GM21526 (cell line): ENCODE data around the gene USH1G.
"Not testable (repeated sequence)": the region's sequence is repeated elsewhere in the genome, so short reads cannot be mapped to it uniquely, and the experiment has no call there.

ENCODE experiments used
- ATAC-seq: cut with Tn5 transposase; IDR thresholded peaks from one replicate; pipeline ENCODE4 v1.9.1; 2021; ENCODE audit warnings: moderate library complexity; ENCODE audit not compliant: unreplicated experiment, low FRiP score

Gene USH1G

DNA sequence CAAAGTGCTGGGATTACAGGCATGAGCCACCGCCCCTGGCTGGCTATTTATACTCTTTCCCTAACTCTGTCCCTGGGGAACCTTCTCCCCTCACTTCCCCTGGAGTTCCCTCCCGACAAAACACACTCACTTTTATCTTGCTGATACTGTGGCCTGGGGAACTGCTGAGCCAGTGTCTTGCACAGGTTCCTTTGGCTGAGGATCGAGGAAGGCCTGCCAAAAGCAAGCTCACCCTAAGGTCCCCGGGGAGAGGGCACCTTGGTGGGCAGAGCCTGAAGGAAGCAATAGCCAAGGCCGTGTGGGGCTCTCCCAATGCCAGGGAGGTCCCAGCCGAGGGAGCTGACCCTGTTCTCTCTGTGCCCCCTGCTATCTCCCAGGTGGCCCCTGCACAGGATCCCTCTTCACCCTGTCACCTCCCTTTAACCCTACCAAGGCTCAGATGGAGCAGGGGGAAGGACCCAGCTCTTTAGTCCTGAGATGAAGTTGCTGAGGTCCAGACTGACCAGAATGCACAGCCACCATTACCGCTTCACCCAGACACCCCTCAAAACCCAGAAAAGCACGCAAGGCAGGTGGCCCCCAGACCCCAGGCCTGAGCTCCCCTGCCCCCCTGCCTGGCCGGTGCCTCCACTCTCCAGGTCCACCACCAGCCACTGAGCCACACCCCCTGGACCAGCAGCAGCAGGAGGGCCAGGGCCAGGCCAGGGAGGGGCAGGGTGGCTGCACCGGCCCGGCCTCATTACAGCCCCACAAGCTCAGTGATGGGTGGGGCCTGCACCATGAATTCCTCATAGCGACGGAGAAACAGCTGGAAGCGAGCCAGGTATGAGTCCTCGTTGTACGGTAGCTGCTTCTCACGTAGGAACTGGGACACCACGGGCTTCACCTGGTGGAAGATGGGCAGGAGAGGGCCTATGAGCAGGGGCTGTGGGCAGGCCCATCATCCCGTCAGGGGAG, 45.2 kb downstream of the USH1G start:
- no peak for ATAC-seq

GRCh38 chr17:74875977-74876593, 47.0 kb downstream of the USH1G start:
- ATAC-seq, result no peak

- no peak for ATAC-seq
These were observed 47.7 kb downstream of the USH1G start for GRCh38 chr17:74875155-74875976.

DNA sequence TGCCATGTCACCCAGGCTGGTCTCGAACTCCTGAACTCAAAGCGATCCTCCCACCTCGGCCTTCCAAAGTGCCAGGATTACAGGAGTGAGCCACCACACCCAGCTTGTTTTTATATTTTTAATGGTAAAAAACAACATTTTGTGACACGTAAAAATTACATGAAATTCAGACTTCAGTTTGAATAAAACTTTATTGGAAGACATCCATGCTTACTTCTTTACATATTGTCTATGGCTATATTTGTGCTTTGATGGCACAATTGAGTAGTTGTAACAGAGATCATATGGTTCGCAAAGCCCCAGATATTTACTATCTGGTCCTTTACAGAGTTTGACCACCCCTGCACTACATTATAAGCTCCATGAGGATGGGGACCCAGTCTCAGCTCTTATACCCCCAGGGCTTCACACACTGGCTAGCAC, 48.4 kb downstream of the USH1G start:
- ATAC-seq, result no peak

DNA sequence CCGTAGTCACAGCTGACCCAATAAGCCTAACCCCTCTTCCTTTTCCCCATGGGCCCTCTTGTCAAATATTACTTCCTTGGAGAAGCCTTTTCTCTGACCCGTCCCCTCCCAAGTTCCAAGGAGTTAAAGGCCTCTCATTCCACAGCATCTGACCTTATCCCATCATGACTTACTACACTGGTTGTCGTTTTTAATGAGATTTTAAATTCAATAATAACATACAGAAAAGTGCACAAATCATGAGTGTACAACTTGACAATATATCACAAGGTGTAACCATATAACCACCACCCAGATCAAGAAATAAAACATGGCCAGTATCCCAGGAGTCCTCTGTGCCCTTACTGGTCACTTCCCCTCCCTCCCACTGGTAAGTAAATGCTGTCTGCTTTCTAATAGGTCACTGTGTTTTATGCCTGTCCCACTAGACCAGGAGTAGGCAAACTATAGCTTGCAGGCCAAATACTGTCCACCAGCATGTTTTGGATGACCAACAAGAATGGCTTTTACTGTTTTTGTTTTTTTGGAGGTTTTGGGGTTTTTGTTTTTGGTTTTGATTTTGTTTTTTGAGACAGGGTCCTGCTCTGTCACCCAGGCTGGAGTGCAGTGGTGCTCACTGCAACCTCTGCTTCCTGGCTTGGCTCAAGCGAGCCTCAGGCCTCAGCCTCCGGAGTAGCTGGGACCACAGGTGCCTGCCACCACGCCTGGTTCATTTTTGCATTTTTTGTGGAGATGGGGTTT, 49.0 kb downstream of the USH1G start:
- no peak for ATAC-seq

- peak; percentile 85 for ATAC-seq
These were observed 49.8 kb downstream of the USH1G start for GRCh38 chr17:74873037-74873873.

DNA sequence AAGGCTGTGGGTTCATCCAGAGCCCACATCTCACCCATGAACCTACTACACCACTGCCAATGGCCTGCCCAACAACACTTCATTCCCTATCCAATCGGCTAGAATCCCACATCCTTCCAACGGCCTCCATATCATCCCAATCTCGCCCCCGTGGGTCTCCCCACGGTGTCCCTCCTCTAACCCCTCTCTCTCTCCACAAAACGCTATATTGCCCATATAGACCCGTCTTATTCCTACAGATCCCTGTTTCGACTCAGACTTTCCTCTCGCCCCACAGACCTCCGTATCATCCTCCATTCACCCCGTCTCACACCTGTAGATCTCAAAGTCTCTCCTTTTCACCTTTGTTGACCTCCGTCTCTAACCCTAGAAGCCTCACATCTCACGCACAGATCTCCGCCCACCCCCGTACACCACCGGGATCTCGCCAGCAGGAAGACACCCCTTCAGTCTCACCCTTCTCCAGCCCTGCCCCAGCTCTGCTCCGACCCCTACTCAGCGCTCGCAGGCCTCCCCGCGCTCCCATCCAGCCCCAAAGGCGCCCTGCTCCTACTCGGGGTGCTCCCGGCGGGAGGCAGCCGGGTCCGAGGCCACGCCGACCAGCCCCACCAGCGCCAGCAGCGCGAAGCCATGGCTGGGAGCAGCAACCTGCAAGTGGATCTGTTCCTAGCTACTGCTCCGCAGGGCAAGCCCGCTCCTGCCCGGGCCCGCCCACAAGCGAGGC, 50.6 kb downstream of the USH1G start, which contains the start of gene FDXR:
Gene FDXR, minus strand, starts transcription at position 682 of the 724 bp plus-strand sequence. Its CDS starts 50 bp downstream, at position 632.
- peak; percentile 2 for ATAC-seq

DNA sequence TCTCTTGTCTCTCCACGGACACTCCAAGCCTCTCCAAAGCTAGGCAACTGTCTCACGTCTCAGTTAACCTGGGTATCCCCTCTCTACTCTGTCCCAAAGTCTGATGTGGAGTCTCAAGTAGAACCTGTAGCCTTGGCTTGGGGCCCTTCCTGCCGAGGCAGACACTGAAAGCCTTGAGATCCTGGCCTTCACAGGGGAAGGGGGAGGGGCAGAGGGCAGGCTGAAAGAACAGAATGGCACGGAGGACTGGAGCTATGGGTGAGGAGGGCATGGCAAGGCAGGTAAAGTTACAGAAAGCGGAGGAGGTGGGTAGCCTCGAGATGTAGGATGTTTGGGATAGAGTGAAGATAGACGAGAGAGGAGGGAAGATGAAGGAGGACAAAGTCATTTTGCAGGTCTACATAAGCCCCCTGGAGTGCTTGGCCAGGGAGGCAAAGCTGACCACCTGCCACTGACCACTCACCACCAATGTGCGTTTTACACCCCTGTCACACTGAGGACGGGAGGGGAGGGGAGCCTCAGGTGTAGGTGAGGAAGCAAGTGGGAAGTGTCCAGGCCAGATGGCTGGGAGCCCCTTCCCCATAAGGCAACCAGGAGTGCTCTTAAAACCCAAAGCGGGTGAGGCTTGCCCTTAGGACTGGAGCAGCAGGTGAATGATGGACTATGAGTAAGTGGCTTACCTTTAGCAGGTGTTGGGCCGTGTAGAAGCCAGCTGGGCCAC, 51.5 kb downstream of the USH1G start:
- ATAC-seq, result no peak

DNA sequence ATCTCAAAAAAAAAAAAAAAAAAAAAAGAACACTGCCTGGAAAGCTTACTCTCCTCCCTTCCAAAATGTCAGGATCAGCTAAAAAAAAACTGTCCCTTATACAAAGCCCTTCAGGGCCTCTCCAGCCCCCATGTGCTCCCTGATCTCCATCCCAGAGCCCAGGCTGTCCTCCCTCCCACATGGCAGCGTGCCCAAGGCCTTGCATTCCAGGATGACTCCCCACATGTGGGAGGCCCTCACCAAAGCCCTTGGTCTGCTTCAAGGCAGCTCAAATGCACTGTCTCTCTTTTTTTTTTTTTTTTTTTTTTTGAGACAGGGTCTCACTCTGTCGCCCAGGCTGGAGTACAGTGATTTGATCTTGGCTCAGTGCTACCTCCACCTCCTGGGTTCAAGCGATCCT, 52.5 kb downstream of the USH1G start:
- no peak for ATAC-seq

- ATAC-seq, result not testable (repeated sequence)
These were observed 53.0 kb downstream of the USH1G start for GRCh38 chr17:74870028-74870427.

GRCh38 chr17:74868908-74869255, 54.2 kb downstream of the USH1G start:
- ATAC-seq, result no peak

DNA sequence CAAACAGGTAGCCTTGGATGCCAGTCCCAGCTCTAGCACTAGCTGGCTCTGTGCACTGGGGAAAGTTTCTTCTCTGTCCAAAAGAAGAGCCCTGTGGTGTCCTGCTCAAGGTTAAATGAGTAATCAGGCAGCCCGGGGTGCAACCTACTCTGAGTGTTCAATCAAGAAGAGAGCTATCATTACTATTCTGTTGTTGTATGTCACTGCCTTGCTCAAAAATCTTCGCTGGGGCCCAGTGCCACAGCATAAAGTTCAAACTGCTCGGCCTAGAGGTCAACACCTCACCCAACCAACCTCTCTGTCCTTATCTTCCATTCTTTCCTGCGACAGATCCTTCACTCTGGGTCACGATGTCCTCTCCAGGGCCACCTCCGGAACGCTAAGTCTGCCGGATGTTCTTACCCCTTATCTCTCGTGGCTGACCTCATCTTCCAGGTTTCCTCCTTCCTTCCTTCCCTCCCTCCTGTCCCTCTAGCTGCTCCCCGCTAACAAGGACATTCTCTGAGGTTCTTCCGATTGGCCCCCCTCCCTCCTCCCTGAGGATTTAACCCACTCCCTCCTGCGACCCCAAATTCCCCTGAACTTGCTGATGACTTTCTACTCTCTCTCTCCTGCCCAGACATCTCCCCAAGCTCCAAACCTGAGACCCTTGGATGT, 54.7 kb downstream of the USH1G start:
- ATAC-seq, result no peak

DNA sequence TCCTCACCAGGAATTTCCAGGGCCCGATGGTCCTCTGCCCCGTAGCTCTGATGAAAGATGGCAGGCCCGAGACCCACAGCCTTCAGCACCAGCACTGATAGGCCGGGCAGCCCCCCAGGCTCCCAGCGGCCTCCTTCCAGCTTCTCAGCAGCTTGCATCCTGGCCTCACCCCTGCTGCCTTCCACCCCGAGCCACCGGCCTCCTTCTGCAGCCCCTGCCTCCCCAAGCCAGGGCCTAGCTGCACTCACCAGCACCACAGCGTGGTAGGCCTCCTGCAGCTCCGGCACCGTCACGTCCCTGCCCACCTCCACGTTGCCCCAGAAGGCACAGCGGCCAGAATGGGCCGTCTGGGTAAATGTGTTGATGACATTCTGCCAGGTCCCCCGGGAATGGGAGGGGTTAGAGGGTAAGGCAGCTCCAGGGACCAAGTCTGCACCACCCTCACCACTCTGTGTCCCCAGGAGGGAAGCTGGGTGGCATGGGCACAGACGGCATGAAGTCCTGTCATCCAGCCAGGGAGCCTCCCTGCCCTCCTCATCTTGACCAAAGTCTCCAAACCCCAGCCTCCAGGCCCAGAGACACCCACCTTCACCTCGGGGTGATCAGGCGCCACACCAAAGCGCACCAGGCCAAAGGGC, 56.7 kb downstream of the USH1G start:
- ATAC-seq, result no peak
